ENCODE data around the gene TTC28.

- TF ChIP-seq CTCF (IDR thresholded peaks at IDR 0.05): no peak
- no peak for TF ChIP-seq POLR2A (IDR thresholded peaks at IDR 0.05)
- no peak for TF ChIP-seq EP300 (IDR thresholded peaks at IDR 0.05)
These were observed 437.9 kb downstream of the TTC28 start for GRCh38 chr22:28241656-28242290.

Measured in gastroesophageal sphincter (tissue), 3 donors.